Right ventricle myocardium superior (tissue), 1 donor: ENCODE measurements around the gene GALNTL6. TPM values are rescaled to one million over a fixed set of nuclear protein-coding genes. Genes with fewer than 3 reads are reported as not detected.

ENCODE experiments used
- ATAC-seq: fragments of 200-7000 bp; cut with Tn5 transposase; one replicate; pipeline ENCODE4 v1.9.1; 2020; ENCODE audit warnings: mild to moderate bottlenecking; ENCODE audit not compliant: poor library complexity
- DNase-seq: peaks from one replicate; pipeline ENCODE4 v3.0.0-alpha.2; 2020
- intact Hi-C: fragments of 100-400 bp; cut with DNase I; formaldehyde crosslinking; loops from one replicate; pipeline ENCODE4 v1.11.2; 2022
- total RNA-seq: library from RNA; stranded (reverse); fragmentation: NEBNext Ultra II Directional; extraction: Animal tissue kit (Norgen Biotek cat#: 25700); gene quantifications from one replicate; pipeline ENCODE4 v1.2.1, GENCODE V29; 2021
- donor health status: DM: no; HTN: yes; CAD: no; lungs with severe emphysema.

The GALNTL6 gene
- total RNA-seq, 1 donor from 2014 or later, result not detected

- intact Hi-C loops, result no loop called here
- DNase-seq (no peak), ATAC-seq (no peak)
Measured at GRCh38 chr4:172073590-172073989, 260.4 kb downstream of the GALNTL6 start.

GRCh38 chr4:172083272-172083671 lies 270.1 kb downstream of the GALNTL6 start:
- intact Hi-C loops, result no loop called here
- no peak for ATAC-seq
- no peak for DNase-seq

- ATAC-seq, result no peak
- intact Hi-C loops, result no loop called here
- DNase-seq, result no peak
Measured at GRCh38 chr4:172088556-172088955, 275.4 kb downstream of the GALNTL6 start.

- ATAC-seq, result no peak
- intact Hi-C loops, result no loop called here
- no peak for DNase-seq
Measured at GRCh38 chr4:172095161-172095560, 282.0 kb downstream of the GALNTL6 start.

GRCh38 chr4:172096786-172097185 lies 283.6 kb downstream of the GALNTL6 start:
- intact Hi-C loops, result no loop called here
- no peak for ATAC-seq
- no peak for DNase-seq

- DNase-seq, result no peak
- no peak for ATAC-seq
- intact Hi-C loops, result no loop called here
Measured at GRCh38 chr4:172099376-172099775, 286.2 kb downstream of the GALNTL6 start.

GRCh38 chr4:172103456-172103855 lies 290.3 kb downstream of the GALNTL6 start:
- intact Hi-C loops, result no loop called here
- no peak for ATAC-seq
- no peak for DNase-seq

GRCh38 chr4:172104539-172104938 lies 291.3 kb downstream of the GALNTL6 start:
- intact Hi-C loops, result no loop called here
- no peak for DNase-seq
- no peak for ATAC-seq

GRCh38 chr4:172105918-172106317 lies 292.7 kb downstream of the GALNTL6 start:
- ATAC-seq, result no peak
- no peak for DNase-seq
- intact Hi-C loops, result no loop called here

- no peak for ATAC-seq
- intact Hi-C loops, result no loop called here
- no peak for DNase-seq
Measured at GRCh38 chr4:172109466-172109865, 296.3 kb downstream of the GALNTL6 start.

- ATAC-seq (no peak), DNase-seq (no peak)
- intact Hi-C loops, result no loop called here
Measured at GRCh38 chr4:172124656-172125308, 311.6 kb downstream of the GALNTL6 start.

GRCh38 chr4:172125443-172125842 lies 312.2 kb downstream of the GALNTL6 start:
- DNase-seq (no peak), ATAC-seq (no peak)
- intact Hi-C loops, result no loop called here

- intact Hi-C loops, result no loop called here
- no peak for ATAC-seq
- DNase-seq, result no peak
Measured at GRCh38 chr4:172127168-172127567, 314.0 kb downstream of the GALNTL6 start.

GRCh38 chr4:172129593-172129992 lies 316.4 kb downstream of the GALNTL6 start:
- ATAC-seq (no peak), DNase-seq (no peak)
- intact Hi-C loops, result no loop called here

GRCh38 chr4:172134521-172134920 lies 321.3 kb downstream of the GALNTL6 start:
- no peak for ATAC-seq
- intact Hi-C loops, result no loop called here
- no peak for DNase-seq

GRCh38 chr4:172141025-172141424 lies 327.8 kb downstream of the GALNTL6 start:
- intact Hi-C loops, result no loop called here
- no peak for ATAC-seq
- DNase-seq, result no peak

- intact Hi-C loops, result no loop called here
- no peak for ATAC-seq
- DNase-seq, result no peak
Measured at GRCh38 chr4:172142281-172142741, 329.1 kb downstream of the GALNTL6 start.

GRCh38 chr4:172143605-172144314 lies 330.6 kb downstream of the GALNTL6 start:
- intact Hi-C loops, result no loop called here
- ATAC-seq, result no peak
- no peak for DNase-seq

GRCh38 chr4:172147687-172148086 lies 334.5 kb downstream of the GALNTL6 start:
- no peak for ATAC-seq

GRCh38 chr4:172149329-172149728 lies 336.1 kb downstream of the GALNTL6 start:
- ATAC-seq (no peak), DNase-seq (no peak)
- intact Hi-C loops, result no loop called here

More at GRCh38 chr4:172147687-172148086, 334.5 kb downstream of the GALNTL6 start:
- intact Hi-C loops, result no loop called here
- DNase-seq, result no peak
